Measurements from ENCODE around the gene PPP1R15B.

PPP1R15B gene

GRCh38 chr1:204400882-204401510, 10.6 kb downstream of the PPP1R15B start:
- ChIA-PET POLR2A (interaction anchor here (0.6 to 0.8 kb wide), 2 partner anchors 65 to 125 kb away, joined by 3 to 4 read pairs; no protein-coding TSS in a partner anchor), CTCF (interaction anchor here (1.4 to 4.4 kb wide), 4 partner anchors 8 to 21 kb away, joined by 4 to 59 read pairs (median 6); no protein-coding TSS in a partner anchor)
- no peak for DNase-seq (ENCODE audit: extremely low spot score)
- TF ChIP-seq CTCF (IDR thresholded peaks at IDR 0.05; ENCODE audit: control extremely low read depth, extremely low read depth, low read depth, missing control alignments) = no peak

DNA sequence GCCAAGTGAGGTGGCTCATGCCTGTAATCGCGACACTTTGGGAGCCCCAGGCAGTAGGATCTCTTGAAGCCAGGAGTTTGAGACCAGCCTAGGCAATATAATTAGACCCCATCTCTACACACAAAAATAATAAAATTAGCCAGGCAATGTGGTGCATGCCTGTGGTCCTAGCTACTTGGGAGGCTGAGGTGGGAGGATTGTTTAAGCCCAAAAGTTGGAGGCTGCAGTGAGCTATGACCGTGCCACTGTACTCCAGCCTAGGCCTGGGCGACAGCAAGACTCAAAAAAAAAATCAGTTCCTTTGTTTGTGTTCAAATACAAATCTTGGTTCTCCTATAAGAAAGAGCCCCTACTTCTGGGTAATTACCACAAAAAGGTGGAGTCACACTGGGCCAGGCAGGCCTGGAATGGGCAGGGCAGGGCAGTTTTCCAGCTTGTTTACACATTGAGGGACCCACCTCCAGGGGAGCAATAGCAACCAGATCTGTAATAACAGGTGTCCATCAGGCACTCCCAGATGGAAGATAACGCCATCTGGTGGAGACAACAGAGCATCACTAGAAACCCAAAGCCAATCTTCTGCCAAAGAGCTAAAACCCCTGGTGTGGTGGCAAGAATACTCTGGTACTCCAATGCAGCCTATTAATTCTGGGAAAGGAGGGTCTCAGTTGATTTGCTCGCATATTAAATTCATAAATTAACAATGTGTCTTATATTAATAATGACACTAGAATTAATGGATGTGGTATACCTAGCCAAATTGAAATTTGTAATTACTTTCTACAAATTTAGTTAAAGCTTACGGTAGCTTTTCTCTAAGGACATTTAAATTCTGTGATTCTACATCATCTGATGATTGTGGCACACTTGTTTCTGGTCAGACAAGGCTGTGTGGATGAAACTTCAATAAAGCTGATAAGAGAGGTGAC, 13.2 kb downstream of the PPP1R15B start:
- POLR2A ChIA-PET = interaction anchor here (0.6 to 1.4 kb wide), 7 partner anchors 9 to 425 kb away, joined by 3 to 7 read pairs (median 3); no protein-coding TSS in a partner anchor
- CTCF ChIA-PET = interaction anchor here (0.6 to 4.7 kb wide), 61 partner anchors 10 to 591 kb away, joined by 3 to 88 read pairs (median 4); partner anchors contain the start of genes GOLT1A, PIK3C2B and REN
- TF ChIP-seq CTCF (IDR thresholded peaks at IDR 0.05; ENCODE audit: control extremely low read depth, extremely low read depth, low read depth, missing control alignments) = peak; percentile 67
- peak; percentile 82 for DNase-seq (ENCODE audit: extremely low spot score)

DNA sequence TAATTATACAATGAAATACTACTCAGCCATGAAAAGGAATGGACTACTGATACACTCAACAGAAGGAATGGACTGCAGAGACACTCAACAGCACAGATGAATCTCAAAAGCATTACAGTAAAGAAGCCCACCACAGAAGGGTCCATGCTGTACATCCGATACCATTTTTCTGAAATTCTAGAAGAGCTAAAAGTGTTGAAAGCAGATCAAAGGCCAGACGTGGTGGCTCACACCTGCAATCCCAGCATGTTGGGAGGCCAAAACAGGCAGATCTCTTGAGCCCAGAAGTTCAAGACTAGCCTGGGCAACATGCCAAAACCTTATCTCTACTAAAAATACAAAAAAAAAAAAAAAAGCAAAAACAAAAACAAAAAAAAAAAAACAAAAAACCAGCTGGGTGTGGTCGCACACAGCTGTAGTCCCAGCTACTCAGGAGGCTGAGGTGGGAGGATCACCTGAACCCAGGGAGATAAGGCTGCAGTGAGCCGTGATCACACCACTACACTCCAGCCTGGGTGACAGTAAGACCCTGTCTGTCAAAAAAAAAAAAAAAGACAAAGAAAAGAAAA, 15.5 kb downstream of the PPP1R15B start:
- DNase-seq (ENCODE audit: extremely low spot score) = no peak
- TF ChIP-seq CTCF (IDR thresholded peaks at IDR 0.05; ENCODE audit: control extremely low read depth, extremely low read depth, low read depth, missing control alignments) = no peak
- ChIA-PET CTCF (interaction anchor here (0.6 to 4.7 kb wide), 5 partner anchors 8 to 233 kb away, joined by 3 to 88 read pairs (median 14); no protein-coding TSS in a partner anchor), POLR2A (interaction anchor here (0.6 to 0.9 kb wide), 4 partner anchors 13 to 1618 kb away, joined by 3 to 6 read pairs (median 4); no protein-coding TSS in a partner anchor)

- no peak for TF ChIP-seq CTCF (IDR thresholded peaks at IDR 0.05; ENCODE audit: control extremely low read depth, extremely low read depth, low read depth, missing control alignments)
- CTCF ChIA-PET = interaction anchor here (1.1 to 2.4 kb wide), 3 partner anchors 10 to 14 kb away, joined by 3 to 7 read pairs (median 5); no protein-coding TSS in a partner anchor
Observed at GRCh38 chr1:204391629-204392028, 20.0 kb downstream of the PPP1R15B start.

GRCh38 chr1:204390751-204391466, 20.7 kb downstream of the PPP1R15B start:
- POLR2A ChIA-PET = no interaction called here
- CTCF ChIA-PET = interaction anchor here (1.1 to 6.8 kb wide), 4 partner anchors 7 to 27 kb away, joined by 3 to 60 read pairs (median 6); no protein-coding TSS in a partner anchor
- no peak for DNase-seq (ENCODE audit: extremely low spot score)

More at GRCh38 chr1:204391629-204392028, 20.0 kb downstream of the PPP1R15B start:
- no peak for DNase-seq (ENCODE audit: extremely low spot score)
- POLR2A ChIA-PET = no interaction called here

More at GRCh38 chr1:204390751-204391466, 20.7 kb downstream of the PPP1R15B start:
- TF ChIP-seq CTCF (IDR thresholded peaks at IDR 0.05; ENCODE audit: control extremely low read depth, extremely low read depth, low read depth, missing control alignments) = no peak

Data from GM10248 (cell line).